B cell (primary cell): Measurements from ENCODE around the gene RNF207. TPM values are rescaled to one million over a fixed set of nuclear protein-coding genes. Genes with fewer than 3 reads are reported as not detected.
A peak's percentile ranks its signal among the peaks of the same experiment; 100 is the strongest.

Experiments used
- ATAC-seq: fragments of 200-7000 bp; cut with Tn5 transposase; one replicate; pipeline ENCODE4 v1.10.0; 2021; ENCODE audit warnings: low read depth, mild to moderate bottlenecking, moderate number of reproducible peaks, moderate library complexity
- CTCF ChIA-PET: fragments of 350-600 bp; sonication (Branson Sonifier 250); formaldehyde crosslinking; loops from one replicate; lab custom pipeline; 2021; ENCODE audit warnings: antibody characterized with exemption, inconsistent platforms; lab: Charles Lee
- POLR2A ChIA-PET: fragments of 350-600 bp; sonication (Branson Sonifier 250); formaldehyde crosslinking; loops from one replicate; lab custom pipeline; 2021; ENCODE audit warnings: antibody characterized with exemption; lab: Charles Lee
- DNase-seq: peaks from one replicate; pipeline ENCODE4 v3.0.0; 2013
- H2AFZ ChIP-seq: 2 replicates; pipeline ENCODE4 v1.6.1; 2012; ENCODE audit warnings: mild to moderate bottlenecking, low read depth, low read length; ENCODE audit not compliant: insufficient read depth, poor library complexity, severe bottlenecking
- H3K27ac ChIP-seq, 2 donors: 1 replicate in 1 of 2; 2 replicates in 1 of 2; pipeline ENCODE4 v1.5.1; 2012 to 2013; ENCODE audit warnings: low read length in 2 of 2, mild to moderate bottlenecking in 2 of 2, moderate library complexity in 1 of 2
- H3K27me3 ChIP-seq, 4 experiments: fragments of 200-600 bp in 1 of 4; sonication (generic) in 1 of 4; replicated peaks in 1 of 4; 1 replicate in 2 of 4; 2 replicates in 2 of 4; pipeline versions ENCODE4 v1.6.1 to v1.7.0; 2013 to 2016; ENCODE audit warnings: low read length in 3 of 4, mild to moderate bottlenecking in 2 of 4, mixed read lengths in 1 of 4, moderate library complexity in 1 of 4; ENCODE audit not compliant: insufficient read depth in 4 of 4, control insufficient read depth in 3 of 4; ENCODE audit errors: control extremely low read depth in 1 of 4
- H3K36me3 ChIP-seq, 2 experiments: replicated peaks in 1 of 2; 1 replicate in 1 of 2; 2 replicates in 1 of 2; pipeline versions ENCODE4 v1.6.1 to v1.7.1; 2013; ENCODE audit warnings: low read length in 1 of 2; ENCODE audit not compliant: insufficient read depth in 2 of 2, control insufficient read depth in 1 of 2; ENCODE audit errors: control extremely low read depth in 1 of 2, extremely low read depth in 1 of 2
- H3K4me1 ChIP-seq, 2 donors: fragments of 200-600 bp in 1 of 2; sonication (generic) in 1 of 2; 1 replicate in 1 of 2; 2 replicates in 1 of 2; pipeline versions ENCODE4 v1.5.1 to v1.6.1; 2013 to 2017; ENCODE audit warnings: low read length in 2 of 2; ENCODE audit not compliant: control insufficient read depth in 2 of 2, insufficient read depth in 2 of 2
- H3K4me2 ChIP-seq: replicated peaks from 2 replicates; pipeline ENCODE3; 2012; ENCODE audit warnings: mild to moderate bottlenecking, low read depth, low read length; ENCODE audit not compliant: poor library complexity, severe bottlenecking
- H3K4me3 ChIP-seq, 5 experiments: fragments of 200-600 bp in 1 of 5; sonication (generic) in 1 of 5; 1 replicate in 3 of 5; 2 replicates in 2 of 5; pipeline versions ENCODE4 v1.5.1 to v1.7.0; 2011 to 2016; ENCODE audit warnings: low read length in 4 of 5, mild to moderate bottlenecking in 4 of 5, low read depth in 2 of 5, control low read depth in 1 of 5, moderate library complexity in 1 of 5; ENCODE audit not compliant: insufficient read depth in 1 of 5; ENCODE audit errors: control extremely low read depth in 1 of 5, extremely low read depth in 1 of 5
- H3K79me2 ChIP-seq: fragments of 200-600 bp; sonication (generic); one replicate; pipeline ENCODE4 v1.6.0; 2016; ENCODE audit warnings: low read length; ENCODE audit not compliant: control insufficient read depth, insufficient read depth
- H3K9ac ChIP-seq: fragments of 200-600 bp; sonication (generic); 2 replicates; pipeline ENCODE4 v1.6.1; 2017; ENCODE audit warnings: mild to moderate bottlenecking, low read length, moderate library complexity
- H3K9me3 ChIP-seq, 3 donors: one replicate each; pipeline versions ENCODE4 v1.6.1 to v1.7.1; 2013; ENCODE audit warnings: low read length in 2 of 3; ENCODE audit not compliant: control insufficient read depth in 2 of 3, insufficient read depth in 1 of 3; ENCODE audit errors: control extremely low read depth in 1 of 3
- H4K20me1 ChIP-seq: 2 replicates; pipeline ENCODE4 v1.6.0; 2012; ENCODE audit warnings: mild to moderate bottlenecking, low read length; ENCODE audit not compliant: insufficient read depth, control insufficient read depth, poor library complexity, severe bottlenecking
- H3K27ac Mint-ChIP-seq: one replicate; pipeline ENCODE4 v1.8.0; 2021; ENCODE audit warnings: mixed read lengths
- H3K27me3 Mint-ChIP-seq: one replicate; pipeline ENCODE4 v1.8.0; 2021; ENCODE audit warnings: mixed read lengths
- H3K4me1 Mint-ChIP-seq: one replicate; pipeline ENCODE4 v1.8.0; 2021; ENCODE audit warnings: mixed read lengths
- H3K4me3 Mint-ChIP-seq: one replicate; pipeline ENCODE4 v1.8.0; 2021; ENCODE audit warnings: mixed read lengths
- H3K9me3 Mint-ChIP-seq: one replicate; pipeline ENCODE4 v1.8.0; 2022; ENCODE audit warnings: mixed read lengths; ENCODE audit not compliant: insufficient read depth
- CTCF ChIP-seq: fragments of 200-600 bp; IDR thresholded peaks from one replicate; pipeline ENCODE4 v1.8.0; 2022; ENCODE audit warnings: antibody characterized with exemption, mild to moderate bottlenecking
- EZH2 ChIP-seq: IDR thresholded peaks from 2 replicates; pipeline ENCODE4 v1.6.1; 2012; ENCODE audit warnings: borderline replicate concordance, low read depth, mild to moderate bottlenecking, moderate library complexity, low read length; ENCODE audit not compliant: insufficient read depth, poor library complexity, severe bottlenecking
- WGBS: methylation state at CpG from one replicate; pipeline ENCODE4 v1.1.5; 2013; ENCODE audit warnings: missing lambda C conversion rate; ENCODE audit not compliant: insufficient coverage; 5-methylcytosine and 5-hydroxymethylcytosine counted together
- intact Hi-C: fragments of 100-400 bp; cut with micrococcal nuclease; formaldehyde crosslinking; loops from one replicate; pipeline ENCODE4 v1.10.0; 2022
- polyA plus RNA-seq: library from polyadenylated mRNA; depleted of rRNA; stranded (reverse); fragments of >200 nt; gene quantifications from 2 replicates; pipeline ENCODE4 v1.2.3, GENCODE V29; 2012
- total RNA-seq, 2 donors: library from RNA; stranded (reverse); fragments of 120-200 nt in 1 of 2; gene quantifications; 1 replicate in 1 of 2; 2 replicates in 1 of 2; pipeline versions ENCODE4 v1.2.3 to v1.2.4, GENCODE V29; 2013 to 2022

RNF207 gene
- total and polyA plus RNA-seq, 2 donors (not counting 1 experiment from before 2014, with no cell fraction given) = 1.5 to 6.8 TPM

GRCh38 chr1:6208723-6209660 is 3.1 kb downstream of the RNF207 start:
- peak overlapping the region; percentile 54 for H2AFZ ChIP-seq
- peak overlapping the region; percentile 39 for H3K9ac ChIP-seq
- H3K4me2 ChIP-seq = peak overlapping the region; percentile 74
- H3K36me3 ChIP-seq = no peaks in the 10 kb centered on the region
- peak; percentile 49 for ATAC-seq
- peaks cover 44 to 52% of the 10 kb centered on the region in 2 donors for H3K4me1 ChIP-seq
- DNase-seq = peak; percentile 53
- H3K9me3 ChIP-seq = peaks cover 0 to 18% (median 0%) of the 10 kb centered on the region in 3 donors
- WGBS = 3% methylated on average over 99 of the region's 99 CpGs
- H3K79me2 ChIP-seq = no peaks in the 10 kb centered on the region
- Mint-ChIP-seq H3K27ac (no peak overlapping the region), H3K4me1 (peaks cover 33% of the 10 kb centered on the region), H3K27me3 (peaks cover 29% of the 10 kb centered on the region), H3K9me3 (no peaks in the 10 kb centered on the region), H3K4me3 (peak overlapping the region; percentile 71)
- peaks cover 0 to 58% (median 20%) of the 10 kb centered on the region in 4 experiments for H3K27me3 ChIP-seq
- intact Hi-C loops = loop anchor here (1.0 kb wide), 1 partner anchor 10 kb away; the partner anchor contains the start of gene RPL22
- ChIA-PET CTCF (no interaction called here), POLR2A (interaction anchor here (0.5 kb wide), 1 partner anchor 27 kb away, joined by 3 read pairs; the partner anchor contains the start of gene ICMT)
- H3K4me3 ChIP-seq = peak overlapping the region in 3 of 5 experiments; percentile 29 to 36 (median 36)
- no peak overlapping the region for H3K27ac ChIP-seq
- TF ChIP-seq EZH2 (no peak), CTCF (peak; percentile 34)
- H4K20me1 ChIP-seq = no peaks in the 10 kb centered on the region
